GM23338 (cell line): ENCODE data around the gene TANGO6. TPM values are rescaled to one million over a fixed set of nuclear protein-coding genes. Genes with fewer than 3 reads are reported as not detected.

Source experiments
- ATAC-seq: fragments of 200-7000 bp; cut with Tn5 transposase; 3 replicates; pipeline ENCODE4 v1.9.1; 2020
- DNase-seq: peaks from one replicate; pipeline ENCODE4 v3.0.0-alpha.2; 2015; ENCODE audit warnings: low spot score
- H2AFZ ChIP-seq: fragments of 200-600 bp; sonication (generic); 2 replicates; pipeline ENCODE4 v1.8.0; 2016; ENCODE audit warnings: antibody characterized with exemption, mild to moderate bottlenecking, moderate library complexity
- H3F3A ChIP-seq: fragments of 200-600 bp; sonication (generic); replicated peaks from 2 replicates; pipeline ENCODE4 v1.8.0; 2017; ENCODE audit warnings: antibody characterized with exemption, mixed run types, low read depth
- H3K27ac ChIP-seq: fragments of 200-600 bp; sonication (generic); 2 replicates; pipeline ENCODE4 v1.6.1; 2016; ENCODE audit warnings: low read depth
- H3K27me3 ChIP-seq: fragments of 200-600 bp; sonication (generic); 2 replicates; pipeline ENCODE4 v1.8.0; 2016; ENCODE audit warnings: mild to moderate bottlenecking, mixed run types, moderate library complexity; ENCODE audit not compliant: insufficient read depth
- H3K36me3 ChIP-seq: fragments of 200-600 bp; sonication (generic); 2 replicates; pipeline ENCODE4 v1.8.0; 2016; ENCODE audit warnings: mild to moderate bottlenecking; ENCODE audit not compliant: insufficient read depth
- H3K4me1 ChIP-seq: fragments of 200-600 bp; sonication (generic); 2 replicates; pipeline ENCODE4 v1.8.0; 2016; ENCODE audit warnings: mild to moderate bottlenecking, moderate library complexity; ENCODE audit not compliant: insufficient read depth
- H3K4me2 ChIP-seq: fragments of 200-600 bp; sonication (generic); 2 replicates; pipeline ENCODE4 v1.7.1; 2017; ENCODE audit warnings: mixed run types
- H3K4me3 ChIP-seq: fragments of 200-600 bp; sonication (generic); 2 replicates; pipeline ENCODE4 v1.6.1; 2016; ENCODE audit warnings: mixed run types
- H3K79me2 ChIP-seq: fragments of 200-600 bp; sonication (generic); replicated peaks from 2 replicates; pipeline ENCODE4 v1.8.0; 2017; ENCODE audit warnings: mild to moderate bottlenecking; ENCODE audit not compliant: insufficient read depth
- H3K9me2 ChIP-seq: fragments of 200-600 bp; sonication (generic); 2 replicates; pipeline ENCODE4 v1.8.0; 2017; ENCODE audit not compliant: insufficient read depth
- H4K20me1 ChIP-seq: fragments of 200-600 bp; sonication (generic); replicated peaks from 2 replicates; pipeline ENCODE4 v1.8.0; 2017; ENCODE audit warnings: mild to moderate bottlenecking; ENCODE audit not compliant: insufficient read depth
- H3K27ac Mint-ChIP-seq: 2 replicates; pipeline ENCODE4 v1.8.0; 2020; ENCODE audit warnings: inconsistent platforms, mild to moderate bottlenecking, moderate library complexity, mixed read lengths
- H3K27me3 Mint-ChIP-seq: 3 replicates; pipeline ENCODE4 v1.8.0; 2022; ENCODE audit warnings: low read depth, mild to moderate bottlenecking, moderate library complexity, mixed read lengths, inconsistent platforms; ENCODE audit not compliant: insufficient read depth, poor library complexity
- H3K36me3 Mint-ChIP-seq: 3 replicates; pipeline ENCODE4 v1.8.0; 2021; ENCODE audit warnings: low read depth, mild to moderate bottlenecking, inconsistent platforms, moderate library complexity, mixed read lengths
- H3K4me1 Mint-ChIP-seq: 3 replicates; pipeline ENCODE4 v1.8.0; 2020; ENCODE audit warnings: mild to moderate bottlenecking, inconsistent platforms, mixed read lengths
- H3K4me3 Mint-ChIP-seq: 3 replicates; pipeline ENCODE4 v1.8.0; 2021; ENCODE audit warnings: moderate library complexity, mild to moderate bottlenecking, inconsistent platforms, mixed read lengths
- H3K9me3 Mint-ChIP-seq: 3 replicates; pipeline ENCODE4 v1.8.0; 2020; ENCODE audit warnings: moderate library complexity, mild to moderate bottlenecking, inconsistent platforms, mixed read lengths
- CREB1 ChIP-seq: fragments of 250-450 bp; sonication (Bioruptor Pico); IDR thresholded peaks from 2 replicates; pipeline ENCODE4 v1.5.0; 2020; ENCODE audit warnings: low read depth, mild to moderate bottlenecking, moderate library complexity
- EZH2 ChIP-seq: fragments of 200-600 bp; sonication (generic); IDR thresholded peaks from one replicate; pipeline ENCODE4 v1.8.0; 2017; ENCODE audit warnings: antibody characterized with exemption, mild to moderate bottlenecking, low read depth; ENCODE audit not compliant: unreplicated experiment
- EZH2phosphoT487 ChIP-seq: fragments of 200-600 bp; sonication (generic); IDR thresholded peaks from one replicate; pipeline ENCODE4 v1.8.1; 2018; ENCODE audit warnings: antibody characterized with exemption; ENCODE audit not compliant: unreplicated experiment
- JUNB ChIP-seq: IDR thresholded peaks from one replicate; pipeline ENCODE4 v1.6.1; 2016; ENCODE audit warnings: antibody characterized with exemption; ENCODE audit not compliant: unreplicated experiment
- POLR2AphosphoS5 ChIP-seq: IDR thresholded peaks from 2 replicates; pipeline ENCODE4 v1.6.1; 2016; ENCODE audit warnings: antibody characterized with exemption, low read depth
- STAT1 ChIP-seq: IDR thresholded peaks from one replicate; pipeline ENCODE4 v1.6.1; 2016; ENCODE audit warnings: antibody characterized with exemption; ENCODE audit not compliant: unreplicated experiment
- ZNF114 ChIP-seq: fragments of 250-450 bp; sonication (Bioruptor Pico); IDR thresholded peaks from 2 replicates; pipeline ENCODE4 v1.5.0; 2020; ENCODE audit warnings: mild to moderate bottlenecking, moderate library complexity
- ZNF331 ChIP-seq: fragments of 250-450 bp; sonication (Bioruptor Pico); IDR thresholded peaks from 2 replicates; pipeline ENCODE4 v1.5.0; 2020; ENCODE audit warnings: low read depth, mild to moderate bottlenecking, moderate library complexity
- polyA plus RNA-seq: library from polyadenylated mRNA; unstranded; fragments of >200 nt; fragmentation: Nextera tagmentation; extraction: Ambion mirVana; gene quantifications from 2 replicates; pipeline ENCODE4 v1.2.1, GENCODE V29; 2016
- total RNA-seq: library from RNA; depleted of rRNA; stranded (reverse); fragments of >200 nt; shearing (Covaris generic); gene quantifications from 2 replicates; pipeline ENCODE4 v1.2.3, GENCODE V29; 2014
- TF ChIP-seq, protein P1 (sequence below): fragments of 250-450 bp; sonication (Bioruptor Pico); IDR thresholded peaks from 2 replicates; pipeline ENCODE4 v1.5.0; 2020; ENCODE audit warnings: mild to moderate bottlenecking, moderate library complexity
- TF ChIP-seq, protein P2 (sequence below): IDR thresholded peaks from one replicate; pipeline ENCODE4 v1.6.1; 2018; ENCODE audit warnings: antibody characterized with exemption; ENCODE audit not compliant: unreplicated experiment
- TF ChIP-seq, protein P3 (sequence below): IDR thresholded peaks from 2 replicates; pipeline ENCODE4 v1.6.1; 2016; ENCODE audit warnings: antibody characterized with exemption

TANGO6 gene
- total and polyA plus RNA-seq, 2 experiments from 2014 or later: 7.2 to 23.2 TPM

DNA sequence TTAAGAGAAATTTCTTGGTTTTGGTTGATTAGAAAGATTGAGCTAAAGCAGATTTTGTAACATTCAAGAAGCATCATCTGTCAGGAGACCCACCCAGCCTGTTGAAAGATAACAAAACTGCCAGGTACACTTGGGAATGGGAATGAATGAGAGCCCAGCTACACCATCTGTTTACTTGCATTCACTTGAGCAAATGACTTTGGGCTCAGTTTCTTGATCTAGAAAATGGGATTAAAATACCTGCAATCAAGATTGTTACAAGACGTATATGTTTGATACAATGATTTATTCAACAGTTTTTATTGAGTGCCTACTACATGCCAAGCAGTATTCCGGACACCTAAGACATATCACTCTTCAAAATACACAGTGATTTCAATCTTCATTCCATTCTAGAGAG, 185.8 kb downstream of the TANGO6 start (continued):
- TF ChIP-seq, protein P1, sequence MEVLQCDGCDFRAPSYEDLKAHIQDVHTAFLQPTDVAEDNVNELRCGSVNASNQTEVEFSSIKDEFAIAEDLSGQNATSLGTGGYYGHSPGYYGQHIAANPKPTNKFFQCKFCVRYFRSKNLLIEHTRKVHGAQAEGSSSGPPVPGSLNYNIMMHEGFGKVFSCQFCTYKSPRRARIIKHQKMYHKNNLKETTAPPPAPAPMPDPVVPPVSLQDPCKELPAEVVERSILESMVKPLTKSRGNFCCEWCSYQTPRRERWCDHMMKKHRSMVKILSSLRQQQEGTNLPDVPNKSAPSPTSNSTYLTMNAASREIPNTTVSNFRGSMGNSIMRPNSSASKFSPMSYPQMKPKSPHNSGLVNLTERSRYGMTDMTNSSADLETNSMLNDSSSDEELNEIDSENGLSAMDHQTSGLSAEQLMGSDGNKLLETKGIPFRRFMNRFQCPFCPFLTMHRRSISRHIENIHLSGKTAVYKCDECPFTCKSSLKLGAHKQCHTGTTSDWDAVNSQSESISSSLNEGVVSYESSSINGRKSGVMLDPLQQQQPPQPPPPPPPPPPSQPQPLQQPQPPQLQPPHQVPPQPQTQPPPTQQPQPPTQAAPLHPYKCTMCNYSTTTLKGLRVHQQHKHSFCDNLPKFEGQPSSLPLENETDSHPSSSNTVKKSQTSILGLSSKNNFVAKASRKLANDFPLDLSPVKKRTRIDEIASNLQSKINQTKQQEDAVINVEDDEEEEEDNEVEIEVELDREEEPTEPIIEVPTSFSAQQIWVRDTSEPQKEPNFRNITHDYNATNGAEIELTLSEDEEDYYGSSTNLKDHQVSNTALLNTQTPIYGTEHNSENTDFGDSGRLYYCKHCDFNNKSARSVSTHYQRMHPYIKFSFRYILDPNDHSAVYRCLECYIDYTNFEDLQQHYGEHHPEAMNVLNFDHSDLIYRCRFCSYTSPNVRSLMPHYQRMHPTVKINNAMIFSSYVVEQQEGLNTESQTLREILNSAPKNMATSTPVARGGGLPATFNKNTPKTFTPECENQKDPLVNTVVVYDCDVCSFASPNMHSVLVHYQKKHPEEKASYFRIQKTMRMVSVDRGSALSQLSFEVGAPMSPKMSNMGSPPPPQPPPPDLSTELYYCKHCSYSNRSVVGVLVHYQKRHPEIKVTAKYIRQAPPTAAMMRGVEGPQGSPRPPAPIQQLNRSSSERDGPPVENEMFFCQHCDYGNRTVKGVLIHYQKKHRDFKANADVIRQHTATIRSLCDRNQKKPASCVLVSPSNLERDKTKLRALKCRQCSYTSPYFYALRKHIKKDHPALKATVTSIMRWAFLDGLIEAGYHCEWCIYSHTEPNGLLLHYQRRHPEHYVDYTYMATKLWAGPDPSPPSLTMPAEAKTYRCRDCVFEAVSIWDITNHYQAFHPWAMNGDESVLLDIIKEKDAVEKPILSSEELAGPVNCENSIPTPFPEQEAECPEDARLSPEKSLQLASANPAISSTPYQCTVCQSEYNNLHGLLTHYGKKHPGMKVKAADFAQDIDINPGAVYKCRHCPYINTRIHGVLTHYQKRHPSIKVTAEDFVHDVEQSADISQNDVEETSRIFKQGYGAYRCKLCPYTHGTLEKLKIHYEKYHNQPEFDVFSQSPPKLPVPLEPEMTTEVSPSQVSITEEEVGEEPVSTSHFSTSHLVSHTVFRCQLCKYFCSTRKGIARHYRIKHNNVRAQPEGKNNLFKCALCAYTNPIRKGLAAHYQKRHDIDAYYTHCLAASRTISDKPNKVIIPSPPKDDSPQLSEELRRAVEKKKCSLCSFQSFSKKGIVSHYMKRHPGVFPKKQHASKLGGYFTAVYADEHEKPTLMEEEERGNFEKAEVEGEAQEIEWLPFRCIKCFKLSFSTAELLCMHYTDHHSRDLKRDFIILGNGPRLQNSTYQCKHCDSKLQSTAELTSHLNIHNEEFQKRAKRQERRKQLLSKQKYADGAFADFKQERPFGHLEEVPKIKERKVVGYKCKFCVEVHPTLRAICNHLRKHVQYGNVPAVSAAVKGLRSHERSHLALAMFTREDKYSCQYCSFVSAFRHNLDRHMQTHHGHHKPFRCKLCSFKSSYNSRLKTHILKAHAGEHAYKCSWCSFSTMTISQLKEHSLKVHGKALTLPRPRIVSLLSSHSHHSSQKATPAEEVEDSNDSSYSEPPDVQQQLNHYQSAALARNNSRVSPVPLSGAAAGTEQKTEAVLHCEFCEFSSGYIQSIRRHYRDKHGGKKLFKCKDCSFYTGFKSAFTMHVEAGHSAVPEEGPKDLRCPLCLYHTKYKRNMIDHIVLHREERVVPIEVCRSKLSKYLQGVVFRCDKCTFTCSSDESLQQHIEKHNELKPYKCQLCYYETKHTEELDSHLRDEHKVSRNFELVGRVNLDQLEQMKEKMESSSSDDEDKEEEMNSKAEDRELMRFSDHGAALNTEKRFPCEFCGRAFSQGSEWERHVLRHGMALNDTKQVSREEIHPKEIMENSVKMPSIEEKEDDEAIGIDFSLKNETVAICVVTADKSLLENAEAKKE (CRISPR knock-in tag): no peak
- no peak for TF ChIP-seq CREB1 (CRISPR knock-in tag)

DNA sequence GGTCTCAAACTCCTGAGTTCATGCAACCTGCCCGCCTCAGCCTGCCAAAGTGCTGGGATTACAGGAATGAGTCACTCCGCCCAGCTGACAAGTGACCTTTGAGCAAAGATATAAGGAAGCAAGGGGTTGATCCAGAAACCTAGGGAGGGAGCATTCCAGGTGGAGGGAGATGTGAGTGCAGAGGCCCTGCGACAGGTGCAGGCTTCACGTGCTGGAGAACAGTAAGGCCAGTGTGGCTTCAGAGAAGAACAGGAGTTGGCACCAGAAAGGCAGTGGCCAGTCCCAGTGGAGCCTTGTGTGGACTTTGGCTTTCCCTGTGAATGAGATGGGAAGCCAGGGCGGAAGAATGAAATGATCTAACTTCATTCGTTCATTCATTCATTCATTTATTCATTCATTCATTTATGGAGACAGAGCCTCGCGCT, 188.6 kb downstream of the TANGO6 start:
- Mint-ChIP-seq H3K27me3 (peaks cover 4% of the 10 kb centered on the region), H3K27ac (no peak overlapping the region), H3K9me3 (no peaks in the 10 kb centered on the region), H3K36me3 (no peaks in the 10 kb centered on the region), H3K4me1 (peaks cover 2% of the 10 kb centered on the region; the same call in 2 of the 3 replicates), H3K4me3 (no peak overlapping the region)
- Histone ChIP-seq H3K27ac (no peak overlapping the region), H3K27me3 (no peaks in the 10 kb centered on the region), H3K4me2 (no peak overlapping the region), H2AFZ (no peak overlapping the region), H3K4me1 (no peaks in the 10 kb centered on the region; the same call in 1 of the 2 replicates), H3K4me3 (no peak overlapping the region), H3F3A (0 out of 2 replicates have a peak, but pooled peaks cover 14% of the 10 kb centered on the region), H3K9me2 (peaks cover 8% of the 10 kb centered on the region), H3K36me3 (no peaks in the 10 kb centered on the region), H4K20me1 (no peaks in the 10 kb centered on the region), H3K79me2 (no peaks in the 10 kb centered on the region)
- DNase-seq (no peak), ATAC-seq (no peak)
- TF ChIP-seq, protein P2, sequence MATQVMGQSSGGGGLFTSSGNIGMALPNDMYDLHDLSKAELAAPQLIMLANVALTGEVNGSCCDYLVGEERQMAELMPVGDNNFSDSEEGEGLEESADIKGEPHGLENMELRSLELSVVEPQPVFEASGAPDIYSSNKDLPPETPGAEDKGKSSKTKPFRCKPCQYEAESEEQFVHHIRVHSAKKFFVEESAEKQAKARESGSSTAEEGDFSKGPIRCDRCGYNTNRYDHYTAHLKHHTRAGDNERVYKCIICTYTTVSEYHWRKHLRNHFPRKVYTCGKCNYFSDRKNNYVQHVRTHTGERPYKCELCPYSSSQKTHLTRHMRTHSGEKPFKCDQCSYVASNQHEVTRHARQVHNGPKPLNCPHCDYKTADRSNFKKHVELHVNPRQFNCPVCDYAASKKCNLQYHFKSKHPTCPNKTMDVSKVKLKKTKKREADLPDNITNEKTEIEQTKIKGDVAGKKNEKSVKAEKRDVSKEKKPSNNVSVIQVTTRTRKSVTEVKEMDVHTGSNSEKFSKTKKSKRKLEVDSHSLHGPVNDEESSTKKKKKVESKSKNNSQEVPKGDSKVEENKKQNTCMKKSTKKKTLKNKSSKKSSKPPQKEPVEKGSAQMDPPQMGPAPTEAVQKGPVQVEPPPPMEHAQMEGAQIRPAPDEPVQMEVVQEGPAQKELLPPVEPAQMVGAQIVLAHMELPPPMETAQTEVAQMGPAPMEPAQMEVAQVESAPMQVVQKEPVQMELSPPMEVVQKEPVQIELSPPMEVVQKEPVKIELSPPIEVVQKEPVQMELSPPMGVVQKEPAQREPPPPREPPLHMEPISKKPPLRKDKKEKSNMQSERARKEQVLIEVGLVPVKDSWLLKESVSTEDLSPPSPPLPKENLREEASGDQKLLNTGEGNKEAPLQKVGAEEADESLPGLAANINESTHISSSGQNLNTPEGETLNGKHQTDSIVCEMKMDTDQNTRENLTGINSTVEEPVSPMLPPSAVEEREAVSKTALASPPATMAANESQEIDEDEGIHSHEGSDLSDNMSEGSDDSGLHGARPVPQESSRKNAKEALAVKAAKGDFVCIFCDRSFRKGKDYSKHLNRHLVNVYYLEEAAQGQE: no peak
- TF ChIP-seq, protein P3, sequence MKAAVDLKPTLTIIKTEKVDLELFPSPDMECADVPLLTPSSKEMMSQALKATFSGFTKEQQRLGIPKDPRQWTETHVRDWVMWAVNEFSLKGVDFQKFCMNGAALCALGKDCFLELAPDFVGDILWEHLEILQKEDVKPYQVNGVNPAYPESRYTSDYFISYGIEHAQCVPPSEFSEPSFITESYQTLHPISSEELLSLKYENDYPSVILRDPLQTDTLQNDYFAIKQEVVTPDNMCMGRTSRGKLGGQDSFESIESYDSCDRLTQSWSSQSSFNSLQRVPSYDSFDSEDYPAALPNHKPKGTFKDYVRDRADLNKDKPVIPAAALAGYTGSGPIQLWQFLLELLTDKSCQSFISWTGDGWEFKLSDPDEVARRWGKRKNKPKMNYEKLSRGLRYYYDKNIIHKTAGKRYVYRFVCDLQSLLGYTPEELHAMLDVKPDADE: no peak
- no peak for TF ChIP-seq CREB1 (CRISPR knock-in tag)
- no peak for TF ChIP-seq STAT1
- no peak for TF ChIP-seq ZNF114 (CRISPR knock-in tag)
- TF ChIP-seq EZH2: no peak
- no peak for TF ChIP-seq EZH2phosphoT487
- no peak for TF ChIP-seq POLR2AphosphoS5
- TF ChIP-seq ZNF331 (CRISPR knock-in tag): no peak
- TF ChIP-seq JUNB: no peak
